ENCODE data around the gene ANTXR1.

ANTXR1 gene

DNA sequence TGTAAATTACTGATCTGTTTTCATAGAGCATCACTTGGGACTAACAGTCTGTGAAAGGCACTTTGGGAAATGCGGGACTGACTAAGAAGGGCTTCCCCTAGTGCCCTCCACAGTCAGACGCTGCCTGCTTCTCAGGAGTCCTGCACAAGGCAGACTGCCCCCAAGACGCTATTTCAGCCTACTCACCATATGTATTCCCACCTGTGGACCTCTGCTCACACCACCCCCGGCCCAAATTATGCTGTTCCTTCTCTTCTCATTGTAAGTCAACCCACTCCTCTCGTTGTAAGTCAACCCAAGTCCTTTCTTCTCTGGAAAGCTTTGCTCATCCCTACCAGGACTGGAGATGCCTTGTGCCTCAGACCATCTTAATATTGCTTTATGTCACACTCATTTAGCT, 198.7 kb downstream of the ANTXR1 start:
- Histone ChIP-seq H3K27ac (ENCODE audit: low read length) (no peak overlapping the region), H3K79me2 (ENCODE audit: low read length) (no peaks in the 10 kb centered on the region), H3K4me2 (ENCODE audit: low read length) (no peak overlapping the region), H3K9me3 (ENCODE audit: insufficient read depth, low read length) (no peaks in the 10 kb centered on the region), H3K36me3 (replicated peaks; ENCODE audit: low read depth, low read length) (no peaks in the 10 kb centered on the region), H3K4me1 (ENCODE audit: low read length) (no peaks in the 10 kb centered on the region), H2AFZ (ENCODE audit: low read depth, low read length) (no peak overlapping the region), H3K4me3 (ENCODE audit: low read length) (no peak overlapping the region), H3K27me3 (ENCODE audit: low read depth, low read length) (peaks cover 3% of the 10 kb centered on the region; the same call in 1 of the 2 replicates), H4K20me1 (ENCODE audit: insufficient read depth, low read length) (no peaks in the 10 kb centered on the region), H3K9ac (ENCODE audit: low read length) (no peak overlapping the region)
- TF ChIP-seq, protein P1, sequence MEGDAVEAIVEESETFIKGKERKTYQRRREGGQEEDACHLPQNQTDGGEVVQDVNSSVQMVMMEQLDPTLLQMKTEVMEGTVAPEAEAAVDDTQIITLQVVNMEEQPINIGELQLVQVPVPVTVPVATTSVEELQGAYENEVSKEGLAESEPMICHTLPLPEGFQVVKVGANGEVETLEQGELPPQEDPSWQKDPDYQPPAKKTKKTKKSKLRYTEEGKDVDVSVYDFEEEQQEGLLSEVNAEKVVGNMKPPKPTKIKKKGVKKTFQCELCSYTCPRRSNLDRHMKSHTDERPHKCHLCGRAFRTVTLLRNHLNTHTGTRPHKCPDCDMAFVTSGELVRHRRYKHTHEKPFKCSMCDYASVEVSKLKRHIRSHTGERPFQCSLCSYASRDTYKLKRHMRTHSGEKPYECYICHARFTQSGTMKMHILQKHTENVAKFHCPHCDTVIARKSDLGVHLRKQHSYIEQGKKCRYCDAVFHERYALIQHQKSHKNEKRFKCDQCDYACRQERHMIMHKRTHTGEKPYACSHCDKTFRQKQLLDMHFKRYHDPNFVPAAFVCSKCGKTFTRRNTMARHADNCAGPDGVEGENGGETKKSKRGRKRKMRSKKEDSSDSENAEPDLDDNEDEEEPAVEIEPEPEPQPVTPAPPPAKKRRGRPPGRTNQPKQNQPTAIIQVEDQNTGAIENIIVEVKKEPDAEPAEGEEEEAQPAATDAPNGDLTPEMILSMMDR (IDR thresholded peaks at IDR 0.05; ENCODE audit: low read depth, low read length), result no peak
- TF ChIP-seq EZH2phosphoT487 (IDR thresholded peaks at IDR 0.05; ENCODE audit: low read depth), result no peak

DNA sequence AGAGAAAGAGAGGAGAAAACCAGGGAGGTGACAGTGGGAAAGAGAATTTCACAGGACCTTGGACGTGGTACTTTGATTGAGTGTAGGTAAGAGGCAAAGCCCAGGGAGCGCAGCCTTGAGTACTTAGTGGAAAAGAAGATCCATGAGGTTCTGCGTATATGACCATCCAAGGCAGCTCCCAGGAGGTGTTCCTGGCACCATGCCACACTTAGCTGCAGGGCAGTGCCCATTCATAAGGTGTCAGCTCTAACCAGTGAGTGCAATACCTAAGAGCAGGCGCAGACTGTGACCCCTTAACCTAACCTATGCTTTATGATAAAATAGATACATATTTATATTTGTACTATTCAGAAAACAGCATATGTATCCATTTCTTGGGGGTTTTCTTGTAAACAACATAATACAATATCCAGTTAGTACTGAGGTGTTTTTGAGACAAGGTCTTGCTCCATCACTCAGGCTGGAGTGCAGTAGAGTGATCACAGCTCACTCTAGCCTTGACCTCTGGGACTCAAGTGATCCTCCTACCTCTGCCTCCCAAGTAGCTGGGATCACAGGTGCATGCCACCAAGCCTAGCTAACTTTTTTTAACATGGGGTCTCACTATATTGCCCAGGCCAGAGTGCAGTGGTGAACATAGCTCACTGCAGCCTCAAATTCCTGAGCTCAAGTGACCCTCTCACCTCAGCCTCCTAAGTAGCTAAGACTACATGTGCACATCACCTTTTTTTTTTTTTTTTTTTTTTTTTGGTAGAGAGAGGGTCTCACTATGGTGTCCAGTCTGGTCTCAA, 199.5 kb downstream of the ANTXR1 start:
- no peaks in the 10 kb centered on the region for H3K36me3 ChIP-seq (replicated peaks; ENCODE audit: low read depth, low read length)
- H3K4me3 ChIP-seq (ENCODE audit: low read length), result no peak overlapping the region
- no peaks in the 10 kb centered on the region for H3K79me2 ChIP-seq (ENCODE audit: low read length)
- H2AFZ ChIP-seq (ENCODE audit: low read depth, low read length), result no peak overlapping the region
- H4K20me1 ChIP-seq (ENCODE audit: insufficient read depth, low read length), result no peaks in the 10 kb centered on the region
- H3K9me3 ChIP-seq (ENCODE audit: insufficient read depth, low read length), result no peaks in the 10 kb centered on the region
- H3K27me3 ChIP-seq (ENCODE audit: low read depth, low read length), result peaks cover 3% of the 10 kb centered on the region; the same call in 1 of the 2 replicates
- H3K4me2 ChIP-seq (ENCODE audit: low read length), result no peak overlapping the region
- H3K4me1 ChIP-seq (ENCODE audit: low read length), result no peaks in the 10 kb centered on the region
- H3K27ac ChIP-seq (ENCODE audit: low read length), result no peak overlapping the region
- TF ChIP-seq, protein P1 (IDR thresholded peaks at IDR 0.05; ENCODE audit: low read depth, low read length), result no peak
- TF ChIP-seq EZH2phosphoT487 (IDR thresholded peaks at IDR 0.05; ENCODE audit: low read depth), result no peak
- no peak overlapping the region for H3K9ac ChIP-seq (ENCODE audit: low read length)

DNA sequence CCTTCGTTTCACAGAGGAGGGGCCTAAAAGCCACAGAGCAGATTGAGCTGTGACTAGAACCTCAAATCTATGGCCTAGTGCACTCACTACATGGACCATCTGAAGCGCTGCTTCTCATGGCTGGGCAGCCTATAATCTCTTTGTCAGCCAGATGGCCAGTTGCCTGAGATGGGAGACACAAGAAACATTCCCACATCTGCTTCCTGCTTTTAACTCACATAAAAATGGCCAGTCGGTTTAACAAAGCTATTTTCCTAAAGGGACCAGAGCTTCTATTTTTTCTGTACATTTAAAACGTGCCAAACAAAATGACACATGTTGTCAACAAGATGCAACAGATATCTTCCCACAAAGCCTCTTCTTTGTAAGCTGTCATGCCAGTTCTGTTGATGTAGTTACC, 200.2 kb downstream of the ANTXR1 start:
- TF ChIP-seq EZH2phosphoT487 (IDR thresholded peaks at IDR 0.05; ENCODE audit: low read depth), result no peak
- TF ChIP-seq, protein P1 (IDR thresholded peaks at IDR 0.05; ENCODE audit: low read depth, low read length), result no peak
- Histone ChIP-seq H3K9me3 (ENCODE audit: insufficient read depth, low read length) (no peaks in the 10 kb centered on the region), H3K79me2 (ENCODE audit: low read length) (no peaks in the 10 kb centered on the region), H4K20me1 (ENCODE audit: insufficient read depth, low read length) (no peaks in the 10 kb centered on the region), H3K27ac (ENCODE audit: low read length) (no peak overlapping the region), H3K4me1 (ENCODE audit: low read length) (no peaks in the 10 kb centered on the region), H3K36me3 (replicated peaks; ENCODE audit: low read depth, low read length) (no peaks in the 10 kb centered on the region), H3K4me2 (ENCODE audit: low read length) (no peak overlapping the region), H2AFZ (ENCODE audit: low read depth, low read length) (no peak overlapping the region), H3K27me3 (ENCODE audit: low read depth, low read length) (peaks cover 3% of the 10 kb centered on the region; the same call in 1 of the 2 replicates), H3K4me3 (ENCODE audit: low read length) (no peak overlapping the region), H3K9ac (ENCODE audit: low read length) (no peak overlapping the region)

DNA sequence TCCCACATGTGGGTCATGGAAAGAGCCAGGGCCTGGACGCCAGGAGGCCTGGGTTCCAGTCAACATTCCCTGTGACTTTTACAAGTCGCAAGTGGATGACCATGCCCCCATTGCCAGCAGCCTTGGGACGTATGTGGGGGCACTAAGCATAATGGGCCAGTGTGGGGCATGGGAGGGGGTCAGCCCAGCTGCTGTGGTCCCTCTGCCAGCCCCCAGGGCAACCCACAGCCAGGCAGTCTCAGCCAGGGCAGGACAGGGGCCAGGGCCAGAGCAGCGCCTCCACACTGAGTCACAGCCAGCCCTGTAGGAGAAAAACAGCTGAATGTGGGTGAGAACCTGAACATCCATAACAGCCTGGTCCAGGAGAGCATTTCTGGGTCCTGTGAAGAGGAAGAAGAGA, 200.8 kb downstream of the ANTXR1 start:
- Histone ChIP-seq H3K4me2 (ENCODE audit: low read length) (no peak overlapping the region), H3K27ac (ENCODE audit: low read length) (no peak overlapping the region), H3K4me3 (ENCODE audit: low read length) (no peak overlapping the region), H3K4me1 (ENCODE audit: low read length) (no peaks in the 10 kb centered on the region), H3K9ac (ENCODE audit: low read length) (no peak overlapping the region), H3K79me2 (ENCODE audit: low read length) (no peaks in the 10 kb centered on the region), H4K20me1 (ENCODE audit: insufficient read depth, low read length) (no peaks in the 10 kb centered on the region), H3K27me3 (ENCODE audit: low read depth, low read length) (peaks cover 3% of the 10 kb centered on the region; the same call in 1 of the 2 replicates), H2AFZ (ENCODE audit: low read depth, low read length) (no peak overlapping the region), H3K36me3 (replicated peaks; ENCODE audit: low read depth, low read length) (no peaks in the 10 kb centered on the region), H3K9me3 (ENCODE audit: insufficient read depth, low read length) (no peaks in the 10 kb centered on the region)
- TF ChIP-seq EZH2phosphoT487 (IDR thresholded peaks at IDR 0.05; ENCODE audit: low read depth), result no peak
